ENCODE data around the gene PLIN1.

PLIN1 gene

GRCh38 chr15:89628806-89629715 lies 50.1 kb downstream of the PLIN1 start:
- DNase-seq (ENCODE audit: low read depth in 2 of 2) = no peak

- DNase-seq (ENCODE audit: low read depth in 2 of 2) = no peak
Measured at GRCh38 chr15:89628301-89628700, 50.9 kb downstream of the PLIN1 start.

GRCh38 chr15:89627256-89627970 lies 51.8 kb downstream of the PLIN1 start:
- DNase-seq (ENCODE audit: low read depth in 2 of 2) = no peak

- no peak for DNase-seq (ENCODE audit: low read depth in 2 of 2)
Measured at GRCh38 chr15:89625716-89626115, 53.5 kb downstream of the PLIN1 start.

- DNase-seq (ENCODE audit: low read depth in 2 of 2) = no peak
Measured at GRCh38 chr15:89623165-89623564, 56.0 kb downstream of the PLIN1 start.

- DNase-seq (ENCODE audit: low read depth in 2 of 2) = no peak
Measured at GRCh38 chr15:89621547-89621946, 57.6 kb downstream of the PLIN1 start.

GRCh38 chr15:89616228-89616627 lies 62.9 kb downstream of the PLIN1 start:
- DNase-seq (ENCODE audit: low read depth in 2 of 2) = no peak

GRCh38 chr15:89615135-89615534 lies 64.0 kb downstream of the PLIN1 start:
- DNase-seq (ENCODE audit: low read depth in 2 of 2) = no peak

Measured in stimulated activated CD8-positive, alpha-beta memory T cell treated with anti-CD3 and anti-CD28 coated beads, Interleukin-2, amount 100 ng/mL, for 1 hour (primary cell).